Common myeloid progenitor, CD34-positive (primary cell): ENCODE measurements around the gene DUSP9.

Source experiments
- CTCF ChIA-PET: fragments of 350-600 bp; sonication (Branson Sonifier 250); formaldehyde crosslinking; loops from one replicate; lab custom pipeline; 2021; ENCODE audit warnings: antibody characterized with exemption; lab: Charles Lee
- POLR2A ChIA-PET: fragments of 350-600 bp; sonication (Branson Sonifier 250); formaldehyde crosslinking; loops from one replicate; lab custom pipeline; 2021; ENCODE audit warnings: antibody characterized with exemption; lab: Charles Lee
- DNase-seq, 3 donors: peaks; one replicate each; pipeline versions ENCODE4 v3.0.0 to v3.0.0-alpha.2; 2013
- H3K27ac ChIP-seq, 2 experiments: 1 replicate in 1 of 2; 2 replicates in 1 of 2; pipeline ENCODE4 v1.7.0; 2013; ENCODE audit warnings: inconsistent platforms in 2 of 2, low read length in 2 of 2, mild to moderate bottlenecking in 2 of 2, low read depth in 1 of 2, moderate library complexity in 1 of 2; ENCODE audit not compliant: severe bottlenecking in 2 of 2, insufficient read depth in 1 of 2, poor library complexity in 1 of 2
- H3K27me3 ChIP-seq, 5 experiments: replicated peaks in 2 of 5; 1 replicate in 3 of 5; 2 replicates in 2 of 5; pipeline versions ENCODE4 v1.6.1 to v1.7.0; 2013; ENCODE audit warnings: low read length in 4 of 5, mild to moderate bottlenecking in 2 of 5, moderate library complexity in 2 of 5, inconsistent platforms in 1 of 5; ENCODE audit not compliant: insufficient read depth in 5 of 5, control insufficient read depth in 4 of 5
- H3K36me3 ChIP-seq, 4 experiments: 1 replicate in 2 of 4; 2 replicates in 2 of 4; pipeline versions ENCODE4 v1.6.1 to v1.7.0; 2013; ENCODE audit warnings: low read length in 3 of 4, control low read depth in 1 of 4, mild to moderate bottlenecking in 1 of 4; ENCODE audit not compliant: control insufficient read depth in 4 of 4, insufficient read depth in 4 of 4
- H3K4me1 ChIP-seq, 4 experiments: 1 replicate in 3 of 4; 2 replicates in 1 of 4; pipeline versions ENCODE4 v1.6.1 to v1.7.1; 2013; ENCODE audit warnings: low read length in 3 of 4, mild to moderate bottlenecking in 3 of 4, control low read depth in 1 of 4, inconsistent platforms in 1 of 4, moderate library complexity in 1 of 4; ENCODE audit not compliant: control insufficient read depth in 4 of 4, insufficient read depth in 4 of 4; ENCODE audit errors: control extremely low read depth in 1 of 4
- H3K4me3 ChIP-seq, 7 experiments: 1 replicate in 4 of 7; 2 replicates in 3 of 7; pipeline versions ENCODE4 v1.5.1 to v1.7.0; 2013; ENCODE audit warnings: mild to moderate bottlenecking in 7 of 7, low read length in 6 of 7, moderate library complexity in 6 of 7, inconsistent platforms in 2 of 7, low read depth in 2 of 7, control low read depth in 1 of 7; ENCODE audit not compliant: insufficient read depth in 4 of 7, control insufficient read depth in 1 of 7; ENCODE audit errors: extremely low read depth in 1 of 7
- H3K9me3 ChIP-seq, 5 experiments: 1 replicate in 4 of 5; 2 replicates in 1 of 5; pipeline versions ENCODE4 v1.6.1 to v1.7.1; 2013; ENCODE audit warnings: low read length in 4 of 5, mild to moderate bottlenecking in 2 of 5, inconsistent platforms in 1 of 5, low read depth in 1 of 5, moderate library complexity in 1 of 5; ENCODE audit not compliant: control insufficient read depth in 4 of 5, insufficient read depth in 2 of 5; ENCODE audit errors: control extremely low read depth in 1 of 5
- WGBS: methylation state at CpG from one replicate; pipeline ENCODE4 v1.1.5; 2013; ENCODE audit not compliant: insufficient coverage; 5-methylcytosine and 5-hydroxymethylcytosine counted together

The DUSP9 gene

DNA sequence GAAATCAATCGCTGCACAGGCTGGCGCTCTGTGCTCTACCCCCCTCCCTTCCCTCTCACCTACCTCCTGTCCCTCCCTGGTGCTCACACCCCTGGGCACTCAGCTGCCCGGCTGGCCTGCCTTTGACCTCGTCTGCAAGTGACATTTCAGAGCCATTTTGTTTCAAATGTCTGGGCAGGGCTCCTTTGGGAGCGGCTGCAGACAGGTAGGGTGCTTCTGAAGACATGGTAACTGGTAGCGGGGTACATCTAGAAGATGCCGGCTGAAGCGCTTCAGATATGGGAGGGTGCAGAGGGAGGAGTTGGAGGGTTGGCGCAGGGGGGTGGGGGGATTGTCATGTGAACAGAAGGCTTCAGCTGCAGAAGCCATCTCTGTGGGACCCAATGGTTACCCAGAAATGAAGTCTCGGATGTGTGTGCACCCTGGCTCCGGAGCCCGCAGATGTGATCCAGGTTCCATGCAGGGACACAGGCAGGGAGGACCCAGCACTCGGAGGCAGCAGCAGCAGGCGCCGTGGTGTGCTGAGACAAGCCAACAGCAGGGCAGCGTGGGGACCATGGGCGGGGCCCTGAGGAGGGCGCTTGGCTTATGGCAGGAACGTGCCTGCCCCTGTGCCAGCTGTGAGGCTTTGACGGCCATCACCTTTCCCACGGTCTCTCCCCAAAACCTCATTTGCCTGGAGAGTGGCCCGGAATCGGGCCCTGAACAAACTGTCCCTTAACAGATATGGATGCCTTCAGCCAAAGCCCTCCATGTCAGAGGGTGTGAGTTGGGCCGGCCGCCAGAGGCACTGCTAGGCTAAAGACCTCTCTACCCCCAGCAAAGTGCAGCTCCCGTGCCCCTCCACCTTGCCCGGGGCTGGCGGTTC is 7.6 kb upstream of the DUSP9 start:
- WGBS = 87% methylated on average over 24 of the region's 28 CpGs
- peaks cover 0 to 66% (median 6%) of the 10 kb centered on the region in 5 experiments for H3K27me3 ChIP-seq
- no peak for DNase-seq
- peaks cover 0 to 20% (median 8%) of the 10 kb centered on the region in 4 experiments for H3K4me1 ChIP-seq
- H3K9me3 ChIP-seq = no peaks in the 10 kb centered on the region
- POLR2A ChIA-PET = no interaction called here
- CTCF ChIA-PET = interaction anchor here (0.5 to 3.7 kb wide), 6 partner anchors 8 to 109 kb away, joined by 3 to 18 read pairs (median 4); no protein-coding TSS in a partner anchor
- H3K4me3 ChIP-seq = no peak overlapping the region
- H3K27ac ChIP-seq = no peak overlapping the region
- no peaks in the 10 kb centered on the region for H3K36me3 ChIP-seq

DNA sequence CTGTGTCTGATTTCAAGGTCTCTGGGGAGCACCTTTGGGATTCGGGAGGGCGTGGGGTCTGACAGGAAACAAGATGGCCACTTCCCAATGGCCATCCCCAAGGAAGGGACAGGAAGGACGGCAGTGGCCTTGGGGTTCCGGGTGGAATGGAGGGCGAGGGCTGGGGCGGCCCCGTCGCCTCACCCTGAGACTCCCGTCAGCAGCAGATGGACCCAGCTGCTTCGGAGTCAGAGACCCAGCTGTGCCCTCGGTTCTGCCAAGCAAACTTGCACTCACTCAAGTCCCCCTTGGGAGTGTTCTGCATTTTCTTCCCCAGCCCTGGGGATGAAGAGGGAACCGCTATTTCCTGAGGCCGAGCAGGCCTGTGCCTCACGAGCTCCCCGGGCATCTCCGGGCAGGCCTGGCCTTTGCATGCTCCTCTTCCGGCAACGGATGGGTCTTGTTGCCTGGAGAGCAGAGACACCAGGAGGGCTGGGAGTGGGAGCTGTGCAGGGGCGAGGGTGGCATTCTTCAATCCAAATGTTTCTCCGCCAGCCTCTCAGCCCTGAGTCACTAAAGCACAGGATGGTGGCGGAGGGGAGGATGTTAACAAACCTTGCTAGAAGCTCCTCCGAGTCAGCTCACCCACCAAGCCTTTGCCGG is 6.8 kb upstream of the DUSP9 start:
- Histone ChIP-seq H3K27ac (no peak overlapping the region), H3K9me3 (no peaks in the 10 kb centered on the region), H3K4me1 (peaks cover 0 to 22% (median 8%) of the 10 kb centered on the region in 4 experiments), H3K27me3 (peaks cover 0 to 73% (median 9%) of the 10 kb centered on the region in 5 experiments), H3K36me3 (no peaks in the 10 kb centered on the region), H3K4me3 (no peak overlapping the region)
- DNase-seq = no peak
- ChIA-PET POLR2A (no interaction called here), CTCF (interaction anchor here (1.0 to 3.7 kb wide), 5 partner anchors 9 to 76 kb away, joined by 3 to 18 read pairs (median 5); no protein-coding TSS in a partner anchor)
- WGBS = 91% methylated on average over 18 of the region's 23 CpGs

DNA sequence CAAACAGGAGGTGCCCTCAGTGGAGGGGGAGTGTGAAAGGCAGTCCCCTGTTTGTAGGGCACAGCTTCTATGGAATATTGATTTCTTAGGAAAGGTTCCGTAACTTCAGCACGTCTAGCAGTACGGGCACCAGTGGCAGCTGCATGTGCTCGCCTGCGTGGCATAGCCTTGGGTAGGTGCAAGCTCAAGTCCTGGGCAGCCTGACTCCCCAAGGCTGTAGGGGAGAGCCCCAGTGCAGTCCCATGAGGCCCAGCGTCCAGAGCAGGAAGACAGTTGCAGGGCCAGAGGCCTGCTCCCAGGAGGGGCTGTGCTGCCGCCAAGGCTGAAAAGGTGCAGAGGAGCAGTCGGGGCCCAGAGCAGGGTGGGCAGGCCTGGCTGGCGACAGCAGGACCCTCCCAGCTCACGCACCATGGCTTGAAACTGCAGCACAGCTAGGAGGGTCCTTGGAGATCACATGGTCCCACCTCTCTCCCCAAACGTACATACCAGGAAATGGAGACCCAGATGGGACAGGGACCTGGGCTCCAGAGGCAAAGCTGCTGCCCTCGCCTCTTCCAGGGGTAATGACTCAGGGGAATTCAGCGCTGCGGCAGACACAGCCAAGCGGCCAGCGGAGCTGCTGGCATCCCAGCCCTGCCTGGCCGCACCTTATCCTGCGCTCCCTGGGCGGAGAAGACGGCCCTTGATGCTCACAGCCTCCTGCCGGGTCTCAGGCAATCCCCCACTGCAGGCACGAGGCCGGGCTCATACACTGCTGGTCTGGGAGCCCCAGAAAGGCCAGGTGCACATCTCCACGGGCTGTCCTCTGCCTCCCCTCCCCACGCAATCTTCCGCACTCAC is 6.0 kb upstream of the DUSP9 start:
- no peaks in the 10 kb centered on the region for H3K9me3 ChIP-seq
- H3K27me3 ChIP-seq = peaks cover 0 to 81% (median 14%) of the 10 kb centered on the region in 5 experiments
- peaks cover 0 to 22% (median 8%) of the 10 kb centered on the region in 4 experiments for H3K4me1 ChIP-seq
- H3K4me3 ChIP-seq = no peak overlapping the region
- peak in 2 of 3 donors; percentile 21 to 25 for DNase-seq
- WGBS = 54% methylated on average over 26 of the region's 26 CpGs
- no peaks in the 10 kb centered on the region for H3K36me3 ChIP-seq
- ChIA-PET POLR2A (no interaction called here), CTCF (interaction anchor here (1.0 to 3.7 kb wide), 4 partner anchors 8 to 31 kb away, joined by 3 to 18 read pairs (median 6); no protein-coding TSS in a partner anchor)
- H3K27ac ChIP-seq = no peak overlapping the region

DNA sequence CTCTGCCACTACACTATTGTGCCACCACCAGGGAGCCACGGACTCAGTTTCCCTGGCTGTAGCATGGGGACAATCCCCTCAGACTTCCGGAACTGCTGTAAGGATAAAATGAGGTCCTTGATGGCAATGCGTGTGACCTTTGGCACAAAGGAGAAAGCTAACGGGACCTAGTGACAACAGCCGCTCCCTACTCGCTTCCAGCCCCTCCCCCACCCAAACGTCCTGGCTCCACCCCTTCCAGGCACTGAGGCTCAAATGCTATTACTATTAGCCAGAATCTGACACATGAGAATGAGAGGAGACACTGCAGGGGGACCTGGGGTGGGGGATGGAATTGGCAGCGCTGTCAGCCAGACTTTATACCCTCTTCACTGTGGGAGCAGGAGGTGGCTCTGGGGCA is 5.4 kb upstream of the DUSP9 start:
- ChIA-PET POLR2A (no interaction called here), CTCF (interaction anchor here (1.0 to 3.7 kb wide), 3 partner anchors 8 to 19 kb away, joined by 3 to 18 read pairs (median 6); no protein-coding TSS in a partner anchor)
- DNase-seq = no peak
- no peak overlapping the region for H3K27ac ChIP-seq
- H3K4me1 ChIP-seq = peaks cover 0 to 22% (median 8%) of the 10 kb centered on the region in 4 experiments
- H3K27me3 ChIP-seq = peaks cover 0 to 81% (median 19%) of the 10 kb centered on the region in 5 experiments
- WGBS = 33% methylated on average over 5 of the region's 8 CpGs
- H3K9me3 ChIP-seq = no peaks in the 10 kb centered on the region
- H3K36me3 ChIP-seq = no peaks in the 10 kb centered on the region
- H3K4me3 ChIP-seq = peak overlapping the region in 2 of 7 experiments; percentile 11 to 28

DNA sequence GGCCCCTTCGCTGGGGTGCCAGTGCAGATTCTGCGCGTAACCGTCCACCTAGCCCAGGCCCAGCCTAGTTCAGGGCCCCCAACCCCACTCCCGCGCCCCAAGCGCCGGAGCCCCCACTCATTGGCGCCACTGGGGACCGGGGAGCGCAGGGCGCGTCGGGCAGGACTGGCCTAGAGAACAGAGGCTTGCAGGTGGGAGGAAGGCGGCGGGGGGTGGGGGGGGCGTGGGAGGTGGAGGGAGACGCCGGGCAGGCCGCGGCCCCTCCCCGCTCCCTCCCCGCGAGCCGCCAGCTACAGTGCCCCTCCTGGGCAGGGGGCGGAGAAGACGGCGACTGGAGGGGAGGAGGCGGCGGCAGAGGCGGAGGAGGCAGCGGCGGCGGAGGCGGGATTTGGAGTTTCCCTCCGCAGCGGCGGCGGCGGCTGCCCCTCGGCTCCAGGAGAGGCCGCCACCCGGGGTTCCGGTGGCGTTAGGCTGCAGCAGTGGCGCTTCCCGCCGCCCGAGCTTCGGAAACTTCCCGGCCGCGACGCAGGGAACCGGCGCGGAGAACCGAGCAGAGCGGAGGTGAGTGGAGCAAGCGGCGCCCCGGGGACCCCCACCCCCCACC is 4.8 kb upstream of the DUSP9 start:
- CTCF ChIA-PET = interaction anchor here (1.0 to 3.7 kb wide), 3 partner anchors 11 to 77 kb away, joined by 3 to 18 read pairs (median 4); no protein-coding TSS in a partner anchor
- H3K27ac ChIP-seq = no peak overlapping the region
- peaks cover 0 to 84% (median 19%) of the 10 kb centered on the region in 5 experiments for H3K27me3 ChIP-seq
- no peaks in the 10 kb centered on the region for H3K36me3 ChIP-seq
- peak overlapping the region in 3 of 7 experiments; percentile 16 to 28 (median 26) for H3K4me3 ChIP-seq
- no peaks in the 10 kb centered on the region for H3K9me3 ChIP-seq
- DNase-seq = peak in 2 of 3 donors; percentile 22 to 41
- POLR2A ChIA-PET = no interaction called here
- WGBS = 37% methylated on average over 35 of the region's 62 CpGs
- peaks cover 0 to 24% (median 8%) of the 10 kb centered on the region in 4 experiments for H3K4me1 ChIP-seq
